Endometrial microvascular endothelial cells (primary cell): ENCODE data around the gene MPZL3. TPM values are rescaled to one million over a fixed set of nuclear protein-coding genes. Genes with fewer than 3 reads are reported as not detected.

Source experiments
- in situ Hi-C: cut with HindIII; loops from 2 replicates; pipeline ENCODE4 v1.10.0; 2017; ENCODE audit warnings: low sequenced_read_pairs, low pct_unique_long_range_greater_than_20kb; ENCODE audit errors: inconsistent ontology term
- total RNA-seq: library from RNA; depleted of rRNA; stranded (reverse); fragments of >200 nt; gene quantifications from one replicate; pipeline ENCODE4 v1.2.3, GENCODE V29; 2015; ENCODE audit errors: inconsistent ontology term

The MPZL3 gene
- total RNA-seq, 1 donor from 2014 or later: 10.3 TPM

GRCh38 chr11:118267486-118267885 lies 15.3 kb upstream of the MPZL3 start:
- in situ Hi-C loops: no loop called here

DNA sequence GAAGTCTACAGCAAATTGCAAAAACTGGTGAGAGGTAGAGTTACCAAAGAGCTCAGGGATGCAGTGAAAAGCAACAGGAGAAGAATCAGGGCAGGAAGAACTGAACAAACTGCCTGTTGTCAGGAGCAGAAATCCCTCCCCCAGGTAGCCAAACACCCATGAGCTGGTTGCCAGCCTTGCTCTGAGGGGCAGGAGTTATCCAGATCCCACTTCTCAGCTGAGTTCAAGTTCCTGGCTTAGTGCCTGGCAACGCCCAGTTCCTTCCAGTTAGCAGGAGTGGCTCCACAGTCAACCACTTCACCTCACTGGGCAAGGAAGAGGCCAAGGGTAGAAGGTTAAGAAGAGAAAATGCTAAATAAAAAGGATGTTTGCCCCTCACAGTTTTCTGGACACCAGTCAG lies 13.8 kb upstream of the MPZL3 start:
- in situ Hi-C loops: no loop called here

- in situ Hi-C loops: no loop called here
Measured at GRCh38 chr11:118264569-118265465, 12.7 kb upstream of the MPZL3 start.

DNA sequence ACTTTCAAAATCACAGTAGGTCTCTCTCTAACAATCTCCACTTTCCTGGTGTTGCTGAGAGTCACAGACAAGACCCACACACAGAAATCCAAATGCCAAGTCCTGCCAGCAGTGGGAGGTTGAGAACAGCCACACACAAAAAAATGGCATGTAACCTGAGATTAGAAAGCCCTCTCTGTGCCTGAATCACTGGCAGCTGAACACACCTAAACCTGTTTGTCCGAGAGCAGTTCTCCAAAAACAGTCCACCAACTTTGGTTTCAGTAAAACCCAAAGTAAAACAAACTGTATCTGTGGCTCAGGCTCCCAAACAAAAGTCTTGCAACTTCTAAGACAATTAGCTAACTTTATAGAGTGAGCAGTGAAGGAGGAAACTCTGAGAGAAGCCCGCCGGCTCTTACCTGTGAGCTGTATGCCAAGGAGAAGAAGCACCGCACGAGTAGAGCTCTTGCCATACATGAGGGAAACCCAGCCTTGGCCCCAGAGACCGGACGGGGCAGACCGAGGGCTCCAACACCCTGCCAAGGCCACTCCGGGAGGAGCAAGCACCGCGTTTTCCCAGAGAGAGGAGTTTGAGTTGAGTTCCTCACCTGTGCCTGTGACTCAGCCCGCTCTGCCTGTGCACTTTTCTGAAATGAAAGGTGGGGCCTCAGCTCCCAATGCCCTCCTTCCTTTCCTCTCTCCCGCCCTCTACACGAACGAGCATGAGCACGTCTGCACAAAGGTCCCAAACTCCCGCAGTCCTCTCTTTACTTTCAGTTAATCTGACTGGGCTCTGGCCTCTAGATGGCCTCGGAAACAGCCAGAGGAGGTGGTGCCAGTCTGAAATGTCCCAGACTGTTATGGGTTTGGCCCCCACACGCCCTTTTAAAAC lies 11.8 kb upstream of the MPZL3 start, which contains the start of gene MPZL2:
Gene MPZL2 (minus strand): TSS at position 603 of the 874 bp plus-strand sequence. CDS start 144 bp downstream, at position 459.
- in situ Hi-C loops: no loop called here

DNA sequence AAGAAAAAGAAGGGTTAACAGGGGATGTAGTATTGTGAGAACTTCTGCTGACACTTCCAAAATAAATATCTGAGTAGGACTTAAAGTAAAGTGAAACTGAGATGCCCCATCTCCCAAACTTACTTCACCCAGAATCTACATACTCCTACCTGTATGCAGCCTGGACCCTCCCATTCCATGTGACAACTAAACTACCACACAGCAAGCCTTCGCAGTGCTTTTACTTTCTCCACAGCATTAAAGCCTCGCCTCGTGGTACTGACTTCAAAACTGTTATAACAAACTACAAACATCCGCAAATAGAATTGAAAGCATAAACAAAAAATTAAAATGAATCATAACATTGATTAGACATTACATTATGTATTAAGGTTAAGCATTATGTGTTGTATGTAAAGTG lies 10.9 kb upstream of the MPZL3 start:
- in situ Hi-C loops: no loop called here

GRCh38 chr11:118260353-118260752 lies 8.2 kb upstream of the MPZL3 start:
- in situ Hi-C loops: no loop called here

DNA sequence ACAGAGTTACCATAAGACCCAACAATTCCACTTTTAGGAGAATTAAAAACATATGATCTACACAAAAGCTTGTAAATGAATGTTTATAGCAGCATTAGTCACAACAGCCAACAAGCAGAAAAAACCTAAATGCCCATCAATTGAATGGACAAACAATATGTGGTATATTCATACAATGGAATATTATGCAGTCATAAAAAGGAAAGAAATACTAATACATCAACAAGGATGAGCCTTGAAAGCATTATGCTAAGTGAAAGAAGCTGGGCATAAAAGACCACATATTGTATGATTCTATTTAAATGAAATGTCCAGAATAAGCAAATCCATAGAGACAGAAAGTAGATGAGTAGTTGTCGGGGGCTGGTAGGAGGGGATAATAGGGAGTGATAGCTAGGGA lies 7.0 kb upstream of the MPZL3 start:
- in situ Hi-C loops: no loop called here

- in situ Hi-C loops: no loop called here
Measured at GRCh38 chr11:118258410-118258809, 6.2 kb upstream of the MPZL3 start.

DNA sequence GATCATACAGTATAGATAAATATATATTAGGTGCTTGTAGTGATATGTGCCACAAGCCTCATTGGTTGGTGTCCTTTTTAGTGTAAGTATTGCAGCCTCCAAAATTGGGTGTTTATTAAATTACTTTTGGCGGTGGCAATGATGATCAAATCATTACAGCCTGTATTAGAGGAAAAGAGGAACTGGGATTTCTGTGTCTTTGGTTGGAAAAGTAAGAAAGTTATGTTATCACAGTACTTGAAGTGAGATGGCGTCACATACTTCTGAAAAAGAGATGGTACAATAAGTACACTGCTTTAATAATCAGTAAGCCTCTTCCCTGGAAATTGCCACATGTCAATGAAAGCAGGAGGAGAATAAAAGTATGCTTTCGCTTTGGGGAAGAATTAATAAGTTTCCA lies 523 bp upstream of the MPZL3 start:
- in situ Hi-C loops: no loop called here

DNA sequence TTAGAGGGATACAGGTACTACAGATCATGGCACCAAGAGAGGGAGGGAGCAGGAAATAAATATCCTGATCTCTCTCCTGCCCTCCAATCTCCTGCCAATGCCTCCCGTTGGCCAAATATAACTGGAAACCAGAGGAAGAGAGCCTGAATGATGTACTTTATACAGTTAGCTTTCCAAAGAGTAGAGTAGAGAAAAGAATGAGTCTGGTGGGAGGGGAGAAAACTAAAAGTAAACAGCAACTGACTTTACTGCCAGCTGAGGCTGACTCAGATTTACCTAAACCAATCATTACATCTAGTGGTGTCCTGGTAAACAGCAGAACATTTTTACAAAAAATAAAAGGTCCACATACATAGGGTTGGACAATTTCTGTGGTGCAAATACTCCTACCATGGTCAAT lies 5.1 kb downstream of the MPZL3 start:
- in situ Hi-C loops: no loop called here

GRCh38 chr11:118245936-118246562 lies 6.1 kb downstream of the MPZL3 start:
- in situ Hi-C loops: no loop called here

GRCh38 chr11:118243993-118244762 lies 8.0 kb downstream of the MPZL3 start:
- in situ Hi-C loops: no loop called here

GRCh38 chr11:118243161-118243560 lies 9.0 kb downstream of the MPZL3 start:
- in situ Hi-C loops: no loop called here

- in situ Hi-C loops: no loop called here
Measured at GRCh38 chr11:118241764-118242098, 10.4 kb downstream of the MPZL3 start.

- in situ Hi-C loops: no loop called here
Measured at GRCh38 chr11:118240999-118241763, 11.0 kb downstream of the MPZL3 start.

- in situ Hi-C loops: no loop called here
Measured at GRCh38 chr11:118239509-118240205, 12.5 kb downstream of the MPZL3 start.

GRCh38 chr11:118238929-118239328 lies 13.2 kb downstream of the MPZL3 start:
- in situ Hi-C loops: no loop called here
